Measurements from ENCODE around the gene SCD. TPM values are rescaled to one million over a fixed set of nuclear protein-coding genes. Genes with fewer than 3 reads are reported as not detected.

SCD gene
- total RNA-seq, 1 donor from 2014 or later = 24.9 TPM

GRCh38 chr10:100347568-100348195, 649 bp downstream of the SCD start:
- Mint-ChIP-seq H3K27me3 (peaks cover 3% of the 10 kb centered on the region), H3K4me1 (peaks cover 19% of the 10 kb centered on the region), H3K36me3 (ENCODE audit: low read depth) (peaks cover 34% of the 10 kb centered on the region), H3K4me3 (peak overlapping the region; percentile 89), H3K27ac (peak overlapping the region; percentile 61), H3K9me3 (no peaks in the 10 kb centered on the region)
- intact Hi-C loops (cut with micrococcal nuclease) = loop anchor here (1.0 to 2.0 kb wide), 5 partner anchors 9 to 133 kb away; partner anchors contain the start of gene BLOC1S2
- CTCF ChIA-PET = interaction anchor here (0.7 to 3.2 kb wide), 5 partner anchors 9 to 85 kb away, joined by 3 to 14 read pairs (median 3); no protein-coding TSS in a partner anchor
- no peak for DNase-seq
- ATAC-seq (ENCODE audit: low read depth) = no peak
- POLR2A ChIA-PET = interaction anchor here (1.0 to 3.4 kb wide), 6 partner anchors 10 to 353 kb away, joined by 3 to 22 read pairs (median 12); partner anchors contain the start of gene HIF1AN
- no peak for TF ChIP-seq CTCF (IDR thresholded peaks at IDR 0.05)

DNA sequence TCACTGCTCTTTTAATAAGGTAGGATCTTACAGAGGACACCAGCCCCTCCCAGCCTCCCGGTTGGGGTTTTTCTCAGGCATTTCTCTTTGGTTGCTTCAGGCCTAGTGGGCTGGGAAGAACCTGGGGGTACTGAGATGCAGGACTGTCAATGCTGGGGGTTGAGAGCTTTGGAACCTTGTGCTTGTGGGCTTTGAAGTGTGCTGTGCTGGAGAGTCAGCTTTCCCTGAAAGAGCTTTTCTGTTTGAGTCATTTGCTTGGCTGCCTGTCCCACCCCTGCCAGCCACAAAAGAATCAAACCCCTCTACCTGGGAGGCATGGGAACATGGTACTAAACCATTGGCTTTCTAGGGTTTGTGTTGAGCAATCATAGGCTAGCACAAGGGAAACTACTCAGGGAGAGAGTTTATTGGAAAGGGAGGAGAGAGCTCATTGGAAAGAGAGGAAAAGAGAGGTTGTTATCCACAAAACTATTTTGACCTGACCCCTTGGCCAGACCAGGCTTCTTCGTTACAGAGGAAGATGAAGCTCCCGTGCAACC, 1.4 kb downstream of the SCD start:
- ATAC-seq (ENCODE audit: low read depth) (no peak), DNase-seq (no peak)
- Mint-ChIP-seq H3K27me3 (peaks cover 3% of the 10 kb centered on the region), H3K9me3 (no peaks in the 10 kb centered on the region), H3K4me1 (peaks cover 19% of the 10 kb centered on the region), H3K27ac (peak overlapping the region; percentile 35), H3K4me3 (peak overlapping the region; percentile 89), H3K36me3 (ENCODE audit: low read depth) (peaks cover 39% of the 10 kb centered on the region)
- CTCF ChIA-PET = interaction anchor here (3.2 kb wide), 1 partner anchor 10 kb away, joined by 14 read pairs; no protein-coding TSS in a partner anchor
- TF ChIP-seq CTCF (IDR thresholded peaks at IDR 0.05) = no peak
- POLR2A ChIA-PET = interaction anchor here (3.3 to 3.4 kb wide), 2 partner anchors 22 to 25 kb away, joined by 21 to 22 read pairs; no protein-coding TSS in a partner anchor
- intact Hi-C loops (cut with micrococcal nuclease) = no loop called here

- POLR2A ChIA-PET = no interaction called here
- H3K4me1 Mint-ChIP-seq = peaks cover 19% of the 10 kb centered on the region
- H3K9me3 Mint-ChIP-seq = no peaks in the 10 kb centered on the region
These were observed 2.1 kb downstream of the SCD start for GRCh38 chr10:100349087-100349486.

GRCh38 chr10:100349672-100350071, 2.6 kb downstream of the SCD start:
- Mint-ChIP-seq H3K27ac (no peak overlapping the region), H3K9me3 (no peaks in the 10 kb centered on the region), H3K27me3 (peaks cover 3% of the 10 kb centered on the region), H3K4me1 (peaks cover 19% of the 10 kb centered on the region), H3K4me3 (no peak overlapping the region), H3K36me3 (ENCODE audit: low read depth) (peaks cover 51% of the 10 kb centered on the region)
- no peak for DNase-seq
- intact Hi-C loops (cut with micrococcal nuclease) = no loop called here
- CTCF ChIA-PET = interaction anchor here (3.2 kb wide), 1 partner anchor 11 kb away, joined by 14 read pairs; no protein-coding TSS in a partner anchor
- no peak for ATAC-seq (ENCODE audit: low read depth)
- TF ChIP-seq CTCF (IDR thresholded peaks at IDR 0.05) = no peak
- POLR2A ChIA-PET = no interaction called here

More at GRCh38 chr10:100349087-100349486, 2.1 kb downstream of the SCD start:
- DNase-seq = no peak
- Mint-ChIP-seq H3K4me3 (peak overlapping the region; percentile 11), H3K27ac (no peak overlapping the region), H3K27me3 (peaks cover 3% of the 10 kb centered on the region), H3K36me3 (ENCODE audit: low read depth) (peaks cover 46% of the 10 kb centered on the region)
- intact Hi-C loops (cut with micrococcal nuclease) = no loop called here
- no peak for TF ChIP-seq CTCF (IDR thresholded peaks at IDR 0.05)
- ATAC-seq (ENCODE audit: low read depth) = no peak
- CTCF ChIA-PET = interaction anchor here (3.2 kb wide), 1 partner anchor 10 kb away, joined by 14 read pairs; no protein-coding TSS in a partner anchor

GRCh38 chr10:100350914-100351485, 4.0 kb downstream of the SCD start:
- intact Hi-C loops (cut with micrococcal nuclease) = no loop called here
- DNase-seq (no peak), ATAC-seq (ENCODE audit: low read depth) (no peak)
- peaks cover 64% of the 10 kb centered on the region for H3K36me3 Mint-ChIP-seq (ENCODE audit: low read depth)
- TF ChIP-seq CTCF (IDR thresholded peaks at IDR 0.05) = no peak
- no peak overlapping the region for H3K27ac Mint-ChIP-seq
- peaks cover 11% of the 10 kb centered on the region for H3K4me1 Mint-ChIP-seq
- H3K27me3 Mint-ChIP-seq = peaks cover 3% of the 10 kb centered on the region
- no peaks in the 10 kb centered on the region for H3K9me3 Mint-ChIP-seq
- H3K4me3 Mint-ChIP-seq = no peak overlapping the region
- ChIA-PET POLR2A (no interaction called here), CTCF (interaction anchor here (0.8 kb wide), 1 partner anchor 83 kb away, joined by 3 read pairs; no protein-coding TSS in a partner anchor)
